Stimulated activated CD4-positive, alpha-beta T cell treated with anti-CD3 and anti-CD28 coated beads, TNF-alpha, amount 100 ng/mL, for 48 hours (primary cell): ENCODE measurements around the gene CELF4.

ENCODE experiments used
- DNase-seq, 3 donors: peaks; one replicate each; pipeline ENCODE4 v3.0.0-alpha.2; 2020; ENCODE audit warnings: low read depth in 3 of 3

Gene CELF4

GRCh38 chr18:37225279-37225678 lies 340.3 kb downstream of the CELF4 start:
- no peak for DNase-seq

- DNase-seq, result no peak
Measured at GRCh38 chr18:37222999-37223378, 342.6 kb downstream of the CELF4 start.

GRCh38 chr18:37222354-37222998 lies 343.1 kb downstream of the CELF4 start:
- no peak for DNase-seq

GRCh38 chr18:37219257-37219656 lies 346.3 kb downstream of the CELF4 start:
- DNase-seq, result no peak

GRCh38 chr18:37218022-37218590 lies 347.5 kb downstream of the CELF4 start:
- DNase-seq, result no peak

- no peak for DNase-seq
Measured at GRCh38 chr18:37210781-37211180, 354.8 kb downstream of the CELF4 start.

GRCh38 chr18:37207343-37207742 lies 358.3 kb downstream of the CELF4 start:
- DNase-seq, result no peak

- DNase-seq, result no peak
Measured at GRCh38 chr18:37199741-37200140, 365.9 kb downstream of the CELF4 start.
